NOMO-1 treated with dmso at 0.1 percent for 144 hours (cell line): Measurements from ENCODE around the gene STAP2.
"Not testable (repeated sequence)": the region's sequence is repeated elsewhere in the genome, so short reads cannot be mapped to it uniquely, and the experiment has no call there.

Experiments used
- DNase-seq: peaks from one replicate; lab custom pipeline; 2025; ENCODE audit not compliant: unreplicated experiment; lab: John Stamatoyannopoulos, UW

Gene STAP2

GRCh38 chr19:4274321-4274686 lies 64.3 kb downstream of the STAP2 start:
- DNase-seq, result not testable (repeated sequence)
